H9 (cell line): ENCODE measurements around the gene ABCC4. TPM values are rescaled to one million over a fixed set of nuclear protein-coding genes. Genes with fewer than 3 reads are reported as not detected.

Experiments
- DNase-seq: peaks from one replicate; pipeline ENCODE4 v3.0.0-alpha.2; 2017
- H2AFZ ChIP-seq: one replicate; pipeline ENCODE4 v1.6.1; 2013; ENCODE audit warnings: mild to moderate bottlenecking, low read length, control low read depth, moderate library complexity
- H2AK5ac ChIP-seq: 2 replicates; pipeline ENCODE4 v1.6.1; 2013; ENCODE audit warnings: low read length, control low read depth, mixed read lengths; ENCODE audit not compliant: insufficient read length
- H2BK120ac ChIP-seq: one replicate; pipeline ENCODE4 v1.6.1; 2013; ENCODE audit warnings: low read depth, mild to moderate bottlenecking, low read length, control low read depth, inconsistent platforms; ENCODE audit not compliant: poor library complexity, severe bottlenecking
- H2BK12ac ChIP-seq: 2 replicates; pipeline ENCODE4 v1.6.1; 2013; ENCODE audit warnings: low read length, control low read depth, mixed read lengths, low read depth; ENCODE audit not compliant: insufficient read length
- H2BK15ac ChIP-seq: 2 replicates; pipeline ENCODE4 v1.6.1; 2013; ENCODE audit warnings: low read depth, low read length, control low read depth
- H2BK20ac ChIP-seq: one replicate; pipeline ENCODE4 v1.6.1; 2013; ENCODE audit warnings: low read depth, mild to moderate bottlenecking, low read length, control low read depth, inconsistent platforms; ENCODE audit not compliant: poor library complexity, severe bottlenecking
- H2BK5ac ChIP-seq: 2 replicates; pipeline ENCODE4 v1.6.1; 2013; ENCODE audit warnings: low read length, control low read depth, mixed read lengths; ENCODE audit not compliant: insufficient read length
- H3K14ac ChIP-seq: 2 replicates; pipeline ENCODE4 v1.6.1; 2013; ENCODE audit warnings: low read length, control low read depth; ENCODE audit not compliant: insufficient read depth
- H3K18ac ChIP-seq: 2 replicates; pipeline ENCODE4 v1.6.1; 2013; ENCODE audit warnings: low read depth, mild to moderate bottlenecking, mixed read lengths, low read length, control low read depth; ENCODE audit not compliant: insufficient read length
- H3K23ac ChIP-seq: 2 replicates; pipeline ENCODE4 v1.6.1; 2013; ENCODE audit warnings: low read length, control low read depth, mixed read lengths, low read depth; ENCODE audit not compliant: insufficient read length
- H3K23me2 ChIP-seq: 2 replicates; pipeline ENCODE4 v1.6.1; 2013; ENCODE audit warnings: low read depth, mild to moderate bottlenecking, mixed read lengths, low read length, control low read depth; ENCODE audit not compliant: insufficient read length, poor library complexity, severe bottlenecking
- H3K27ac ChIP-seq: 2 replicates; pipeline ENCODE4 v1.5.1; 2013; ENCODE audit warnings: low read length, control low read depth, mixed read lengths, low read depth; ENCODE audit not compliant: insufficient read length
- H3K27me3 ChIP-seq: 2 replicates; pipeline ENCODE4 v1.6.1; 2013; ENCODE audit warnings: low read length, control low read depth, inconsistent platforms; ENCODE audit not compliant: insufficient read depth
- H3K4ac ChIP-seq: 2 replicates; pipeline ENCODE4 v1.6.1; 2013; ENCODE audit warnings: low read depth, mild to moderate bottlenecking, control low read depth, inconsistent platforms, low read length, moderate library complexity
- H3K4me1 ChIP-seq: 2 replicates; pipeline ENCODE4 v1.6.1; 2013; ENCODE audit warnings: low read length, control low read depth, inconsistent platforms; ENCODE audit not compliant: insufficient read depth
- H3K4me2 ChIP-seq: 2 replicates; pipeline ENCODE4 v1.6.1; 2013; ENCODE audit warnings: low read length, control low read depth, mixed read lengths; ENCODE audit not compliant: insufficient read length, insufficient read depth
- H3K56ac ChIP-seq: 2 replicates; pipeline ENCODE4 v1.6.1; 2013; ENCODE audit warnings: low read depth, mild to moderate bottlenecking, mixed read lengths, low read length, control low read depth; ENCODE audit not compliant: insufficient read length
- H3K79me1 ChIP-seq: 2 replicates; pipeline ENCODE4 v1.6.1; 2013; ENCODE audit warnings: low read depth, mild to moderate bottlenecking, moderate library complexity, low read length, control low read depth, inconsistent platforms; ENCODE audit not compliant: insufficient read depth, poor library complexity, severe bottlenecking
- H3K79me2 ChIP-seq: 2 replicates; pipeline ENCODE4 v1.6.1; 2013; ENCODE audit warnings: low read length, control low read depth, inconsistent platforms; ENCODE audit not compliant: insufficient read depth
- H3K9ac ChIP-seq: 2 replicates; pipeline ENCODE4 v1.6.1; 2013; ENCODE audit warnings: low read length, control low read depth, mixed read lengths; ENCODE audit not compliant: insufficient read length; ENCODE audit errors: extremely low read depth
- H3K9me3 ChIP-seq: one replicate; pipeline ENCODE4 v1.6.1; 2013; ENCODE audit warnings: low read depth, low read length, inconsistent platforms; ENCODE audit not compliant: control insufficient read depth
- H3T11ph ChIP-seq: one replicate; pipeline ENCODE4 v1.6.1; 2013; ENCODE audit warnings: mild to moderate bottlenecking, low read length, control low read depth, inconsistent platforms
- H4K20me1 ChIP-seq: one replicate; pipeline ENCODE4 v1.6.1; 2013; ENCODE audit not compliant: control insufficient read depth, insufficient read length, insufficient read depth
- H4K5ac ChIP-seq: 2 replicates; pipeline ENCODE4 v1.6.1; 2013; ENCODE audit warnings: low read depth, mild to moderate bottlenecking, mixed read lengths, low read length, control low read depth; ENCODE audit not compliant: insufficient read length
- H4K8ac ChIP-seq: replicated peaks from 2 replicates; pipeline ENCODE4 v1.6.1; 2013; ENCODE audit warnings: low read length, control low read depth, mixed read lengths, low read depth; ENCODE audit not compliant: insufficient read length
- H4K91ac ChIP-seq: 2 replicates; pipeline ENCODE4 v1.6.1; 2013; ENCODE audit warnings: low read depth, mild to moderate bottlenecking, moderate library complexity, mixed read lengths, low read length, control low read depth; ENCODE audit not compliant: insufficient read length
- H3K27ac Mint-ChIP-seq, 3 experiments: 2 replicates in 2 of 3; 3 replicates in 1 of 3; pipeline ENCODE4 v1.8.0; 2020 to 2021; ENCODE audit warnings: mixed read lengths in 3 of 3, mild to moderate bottlenecking in 1 of 3, moderate library complexity in 1 of 3
- H3K27me3 Mint-ChIP-seq: 2 replicates; pipeline ENCODE4 v1.8.0; 2021; ENCODE audit warnings: low read depth, mild to moderate bottlenecking, moderate library complexity, mixed read lengths
- H3K36me3 Mint-ChIP-seq, 3 experiments: 2 replicates in 2 of 3; 3 replicates in 1 of 3; pipeline ENCODE4 v1.8.0; 2020 to 2021; ENCODE audit warnings: low read depth in 3 of 3, mixed read lengths in 3 of 3; ENCODE audit not compliant: insufficient read depth in 1 of 3
- H3K4me1 Mint-ChIP-seq, 2 experiments: 2 replicates each; pipeline ENCODE4 v1.8.0; 2020; ENCODE audit warnings: mixed read lengths in 2 of 2
- H3K4me3 Mint-ChIP-seq, 2 experiments: 2 replicates in 1 of 2; 3 replicates in 1 of 2; pipeline ENCODE4 v1.8.0; 2020 to 2021; ENCODE audit warnings: mild to moderate bottlenecking in 2 of 2, mixed read lengths in 2 of 2, moderate library complexity in 1 of 2
- H3K9me3 Mint-ChIP-seq, 2 experiments: 2 replicates in 1 of 2; 3 replicates in 1 of 2; pipeline ENCODE4 v1.8.0; 2020; ENCODE audit warnings: mild to moderate bottlenecking in 2 of 2, mixed read lengths in 2 of 2, moderate library complexity in 1 of 2
- WGBS: extraction: QIAGEN DNeasy Blood & Tissue Kit; methylation state at CpG from one replicate; pipeline ENCODE4 v1.1.7; 2013; ENCODE audit warnings: missing lambda C conversion rate, low lambda C conversion rate, mixed read lengths; ENCODE audit not compliant: insufficient read length; ENCODE audit errors: extremely low coverage; 5-methylcytosine and 5-hydroxymethylcytosine counted together
- total RNA-seq: library from RNA; stranded (reverse); gene quantifications from 2 replicates; pipeline ENCODE4 v1.2.1, GENCODE V29; 2021
- TF ChIP-seq, protein P1 (sequence below): fragments of 200-600 bp; sonication (generic); conservative IDR thresholded peaks from 3 replicates; pipeline ENCODE4 v1.8.0; 2021; ENCODE audit warnings: antibody characterized with exemption, mild to moderate bottlenecking

The ABCC4 gene
- total RNA-seq, 1 experiment from 2014 or later, result 5.9 TPM

DNA sequence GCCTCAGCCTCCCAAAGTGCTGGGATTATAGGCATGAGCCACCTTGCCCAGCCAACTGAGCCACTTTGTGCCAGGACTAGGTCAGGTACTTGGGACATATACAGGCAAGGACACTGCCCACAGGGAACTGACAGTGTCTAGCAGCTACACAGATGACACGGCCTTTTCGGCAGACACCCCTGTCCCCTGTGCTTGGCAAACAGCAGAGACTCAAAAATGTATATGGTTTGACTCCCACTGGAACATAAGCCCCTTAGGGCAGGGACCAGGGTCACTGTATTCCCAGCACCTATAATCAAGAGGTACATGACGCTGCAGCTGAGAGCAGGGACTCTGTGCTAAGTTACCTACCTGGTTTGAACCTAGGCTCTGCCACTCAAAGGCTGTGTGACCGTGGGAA is 16.8 kb downstream of the ABCC4 start:
- Histone ChIP-seq H3K4ac (no peak overlapping the region), H3K9ac (no peak overlapping the region), H4K8ac (no peak overlapping the region), H2BK5ac (no peak overlapping the region), H2AFZ (no peak overlapping the region), H3K27me3 (no peaks in the 10 kb centered on the region), H3K4me1 (peaks cover 2% of the 10 kb centered on the region; the same call in 1 of the 2 replicates), H2AK5ac (no peak overlapping the region), H3K14ac (no peak overlapping the region), H3K23me2 (no peaks in the 10 kb centered on the region), H3K4me2 (no peak overlapping the region), H2BK20ac (no peak overlapping the region), H2BK120ac (no peak overlapping the region), H2BK12ac (no peak overlapping the region), H3K79me2 (no peaks in the 10 kb centered on the region), H3K23ac (no peak overlapping the region), H4K5ac (no peak overlapping the region), H4K91ac (peak overlapping the region; percentile 85), H4K20me1 (no peaks in the 10 kb centered on the region), H3K79me1 (no peaks in the 10 kb centered on the region), H3K18ac (no peak overlapping the region), H3K56ac (no peak overlapping the region), H2BK15ac (no peak overlapping the region), H3K27ac (no peak overlapping the region), H3T11ph (no peak overlapping the region), H3K9me3 (no peaks in the 10 kb centered on the region)
- H3K27ac Mint-ChIP-seq, result no peak overlapping the region; a peak in 1 of 7 replicates
- DNase-seq, result no peak
- TF ChIP-seq, protein P1, sequence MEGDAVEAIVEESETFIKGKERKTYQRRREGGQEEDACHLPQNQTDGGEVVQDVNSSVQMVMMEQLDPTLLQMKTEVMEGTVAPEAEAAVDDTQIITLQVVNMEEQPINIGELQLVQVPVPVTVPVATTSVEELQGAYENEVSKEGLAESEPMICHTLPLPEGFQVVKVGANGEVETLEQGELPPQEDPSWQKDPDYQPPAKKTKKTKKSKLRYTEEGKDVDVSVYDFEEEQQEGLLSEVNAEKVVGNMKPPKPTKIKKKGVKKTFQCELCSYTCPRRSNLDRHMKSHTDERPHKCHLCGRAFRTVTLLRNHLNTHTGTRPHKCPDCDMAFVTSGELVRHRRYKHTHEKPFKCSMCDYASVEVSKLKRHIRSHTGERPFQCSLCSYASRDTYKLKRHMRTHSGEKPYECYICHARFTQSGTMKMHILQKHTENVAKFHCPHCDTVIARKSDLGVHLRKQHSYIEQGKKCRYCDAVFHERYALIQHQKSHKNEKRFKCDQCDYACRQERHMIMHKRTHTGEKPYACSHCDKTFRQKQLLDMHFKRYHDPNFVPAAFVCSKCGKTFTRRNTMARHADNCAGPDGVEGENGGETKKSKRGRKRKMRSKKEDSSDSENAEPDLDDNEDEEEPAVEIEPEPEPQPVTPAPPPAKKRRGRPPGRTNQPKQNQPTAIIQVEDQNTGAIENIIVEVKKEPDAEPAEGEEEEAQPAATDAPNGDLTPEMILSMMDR, result no peak
- H3K4me3 Mint-ChIP-seq, result no peak overlapping the region
- peaks cover 3% of the 10 kb centered on the region in 2 experiments; a peak in 3 of 4 replicates for H3K4me1 Mint-ChIP-seq
- WGBS, result no CpG with 5 or more reads among the region's 4 CpGs
- no peaks in the 10 kb centered on the region for H3K27me3 Mint-ChIP-seq
- no peaks in the 10 kb centered on the region for H3K36me3 Mint-ChIP-seq
- H3K9me3 Mint-ChIP-seq, result no peaks in the 10 kb centered on the region
